ENCODE results near the gene CDH6.

The CDH6 gene

DNA sequence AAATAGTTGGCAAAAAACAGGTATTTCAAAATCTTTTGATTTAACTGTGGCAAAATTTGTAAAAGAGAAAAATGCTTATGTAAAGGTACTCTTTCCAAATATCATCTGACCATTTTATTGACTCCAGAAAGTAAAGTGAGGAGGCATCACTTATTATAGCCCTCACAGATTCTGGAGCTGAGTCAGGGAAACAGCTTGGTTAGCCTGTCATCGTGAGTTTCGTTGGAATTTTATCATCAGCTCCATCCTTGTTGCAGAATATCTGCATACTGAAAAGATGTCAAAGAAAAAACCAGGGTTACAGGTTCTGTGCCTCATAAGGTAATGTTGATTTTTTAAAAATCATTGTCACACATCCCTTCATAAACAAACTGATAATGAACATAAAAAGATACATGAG, 74.8 kb downstream of the CDH6 start:
- H3K4me3 ChIP-seq (ENCODE audit: low read length), result no peak overlapping the region
- no peak for DNase-seq (ENCODE audit: low read depth)
- TF ChIP-seq, protein P1, sequence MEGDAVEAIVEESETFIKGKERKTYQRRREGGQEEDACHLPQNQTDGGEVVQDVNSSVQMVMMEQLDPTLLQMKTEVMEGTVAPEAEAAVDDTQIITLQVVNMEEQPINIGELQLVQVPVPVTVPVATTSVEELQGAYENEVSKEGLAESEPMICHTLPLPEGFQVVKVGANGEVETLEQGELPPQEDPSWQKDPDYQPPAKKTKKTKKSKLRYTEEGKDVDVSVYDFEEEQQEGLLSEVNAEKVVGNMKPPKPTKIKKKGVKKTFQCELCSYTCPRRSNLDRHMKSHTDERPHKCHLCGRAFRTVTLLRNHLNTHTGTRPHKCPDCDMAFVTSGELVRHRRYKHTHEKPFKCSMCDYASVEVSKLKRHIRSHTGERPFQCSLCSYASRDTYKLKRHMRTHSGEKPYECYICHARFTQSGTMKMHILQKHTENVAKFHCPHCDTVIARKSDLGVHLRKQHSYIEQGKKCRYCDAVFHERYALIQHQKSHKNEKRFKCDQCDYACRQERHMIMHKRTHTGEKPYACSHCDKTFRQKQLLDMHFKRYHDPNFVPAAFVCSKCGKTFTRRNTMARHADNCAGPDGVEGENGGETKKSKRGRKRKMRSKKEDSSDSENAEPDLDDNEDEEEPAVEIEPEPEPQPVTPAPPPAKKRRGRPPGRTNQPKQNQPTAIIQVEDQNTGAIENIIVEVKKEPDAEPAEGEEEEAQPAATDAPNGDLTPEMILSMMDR (conservative IDR thresholded peaks at IDR 0.05; ENCODE audit: low read length), result no peak

GRCh38 chr5:31268686-31269085, 75.2 kb downstream of the CDH6 start:
- TF ChIP-seq, protein P1 (conservative IDR thresholded peaks at IDR 0.05; ENCODE audit: low read length), result no peak
- no peak for DNase-seq (ENCODE audit: low read depth)
- H3K4me3 ChIP-seq (ENCODE audit: low read length), result no peak overlapping the region

DNA sequence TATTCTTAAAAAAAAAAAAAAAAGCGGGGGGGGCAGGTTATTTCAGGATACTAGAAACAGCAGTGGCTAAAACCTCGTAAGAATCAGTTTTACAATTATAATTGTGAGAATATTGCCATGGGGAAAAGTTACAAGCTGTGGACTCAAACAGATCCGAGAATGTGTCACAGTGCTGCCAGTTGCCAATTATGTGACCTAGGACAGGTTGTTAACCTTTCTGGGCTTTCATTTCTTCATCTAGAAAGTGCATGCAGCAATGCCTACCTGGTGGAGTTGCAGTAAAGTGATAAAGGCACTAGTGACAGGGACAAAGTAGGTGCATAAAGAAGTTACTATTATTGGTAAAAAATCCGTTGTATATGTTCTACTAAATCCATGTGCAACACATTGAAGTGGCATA, 75.8 kb downstream of the CDH6 start:
- no peak for DNase-seq (ENCODE audit: low read depth)
- TF ChIP-seq, protein P1 (conservative IDR thresholded peaks at IDR 0.05; ENCODE audit: low read length), result no peak

GRCh38 chr5:31270396-31270795, 76.9 kb downstream of the CDH6 start:
- no peak overlapping the region for H3K4me3 ChIP-seq (ENCODE audit: low read length)
- no peak for DNase-seq (ENCODE audit: low read depth)
- TF ChIP-seq, protein P1 (conservative IDR thresholded peaks at IDR 0.05; ENCODE audit: low read length), result peak; percentile 53

More for the DNA sequence above, 75.8 kb downstream of the CDH6 start:
- H3K4me3 ChIP-seq (ENCODE audit: low read length), result no peak overlapping the region

- DNase-seq (ENCODE audit: low read depth), result no peak
- no peak overlapping the region for H3K4me3 ChIP-seq (ENCODE audit: low read length)
- TF ChIP-seq, protein P1 (conservative IDR thresholded peaks at IDR 0.05; ENCODE audit: low read length), result no peak
Observed at GRCh38 chr5:31271567-31271966, 78.1 kb downstream of the CDH6 start.

GRCh38 chr5:31273161-31273560, 79.7 kb downstream of the CDH6 start:
- TF ChIP-seq, protein P1 (conservative IDR thresholded peaks at IDR 0.05; ENCODE audit: low read length), result no peak
- H3K4me3 ChIP-seq (ENCODE audit: low read length), result no peak overlapping the region
- DNase-seq (ENCODE audit: low read depth), result no peak

- peak overlapping the region; percentile 47 for H3K4me3 ChIP-seq (ENCODE audit: low read length)
- no peak for DNase-seq (ENCODE audit: low read depth)
- TF ChIP-seq, protein P1 (conservative IDR thresholded peaks at IDR 0.05; ENCODE audit: low read length), result no peak
Observed at GRCh38 chr5:31273631-31274378, 80.3 kb downstream of the CDH6 start.
